GM19043 (cell line): ENCODE measurements around the gene TGFB2.

Source experiments
- ATAC-seq: cut with Tn5 transposase; IDR thresholded peaks from one replicate; pipeline ENCODE4 v1.9.1; 2021; ENCODE audit warnings: low read depth; ENCODE audit not compliant: unreplicated experiment

The TGFB2 gene

GRCh38 chr1:218413179-218413578, 68.0 kb downstream of the TGFB2 start:
- no peak for ATAC-seq

- no peak for ATAC-seq
Observed at GRCh38 chr1:218414060-218414728, 69.1 kb downstream of the TGFB2 start.

DNA sequence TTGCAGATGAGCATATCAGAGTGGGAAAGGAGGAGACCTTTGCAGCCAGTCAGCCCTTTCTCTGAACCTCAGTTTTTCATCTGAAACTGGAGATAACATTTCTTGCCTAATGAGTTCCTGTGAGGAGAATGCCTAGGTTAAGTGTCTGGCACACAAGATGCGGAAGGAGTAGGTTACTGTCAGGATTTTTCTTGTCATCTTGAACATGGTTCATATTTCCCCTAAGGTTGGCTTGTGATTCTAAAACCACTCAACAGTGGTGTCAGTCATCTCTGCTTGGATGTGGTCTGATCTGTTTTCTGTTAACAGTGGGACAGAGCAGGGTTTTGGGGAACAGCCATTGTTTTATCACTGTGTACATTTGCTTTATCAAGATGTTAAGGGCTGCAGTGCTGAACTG, 70.6 kb downstream of the TGFB2 start:
- ATAC-seq, result no peak

DNA sequence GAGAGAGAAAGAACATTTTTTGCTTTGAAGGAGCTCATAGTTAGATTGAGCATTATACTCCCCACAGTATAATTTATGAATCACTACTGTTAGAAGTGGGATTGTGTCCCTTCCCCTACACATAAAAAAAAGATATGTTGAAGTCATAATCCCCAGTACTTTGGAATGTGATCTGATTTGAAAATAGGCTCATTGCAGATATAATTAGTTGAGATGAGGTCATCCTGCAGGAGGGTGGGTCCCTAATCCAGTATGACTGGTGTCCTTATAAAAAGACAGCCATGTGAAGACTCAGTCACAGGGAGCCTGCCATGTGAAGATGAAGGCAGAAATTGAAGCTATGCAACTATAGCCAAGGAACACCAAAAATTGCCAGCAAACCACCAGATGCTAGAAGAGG, 76.4 kb downstream of the TGFB2 start:
- no peak for ATAC-seq

GRCh38 chr1:218424502-218424901, 79.4 kb downstream of the TGFB2 start:
- no peak for ATAC-seq

GRCh38 chr1:218425647-218426342, 80.7 kb downstream of the TGFB2 start:
- no peak for ATAC-seq

- no peak for ATAC-seq
Observed at GRCh38 chr1:218426343-218426657, 81.2 kb downstream of the TGFB2 start.

GRCh38 chr1:218429301-218429700, 84.2 kb downstream of the TGFB2 start:
- no peak for ATAC-seq

- no peak for ATAC-seq
Observed at GRCh38 chr1:218430346-218430745, 85.2 kb downstream of the TGFB2 start.

DNA sequence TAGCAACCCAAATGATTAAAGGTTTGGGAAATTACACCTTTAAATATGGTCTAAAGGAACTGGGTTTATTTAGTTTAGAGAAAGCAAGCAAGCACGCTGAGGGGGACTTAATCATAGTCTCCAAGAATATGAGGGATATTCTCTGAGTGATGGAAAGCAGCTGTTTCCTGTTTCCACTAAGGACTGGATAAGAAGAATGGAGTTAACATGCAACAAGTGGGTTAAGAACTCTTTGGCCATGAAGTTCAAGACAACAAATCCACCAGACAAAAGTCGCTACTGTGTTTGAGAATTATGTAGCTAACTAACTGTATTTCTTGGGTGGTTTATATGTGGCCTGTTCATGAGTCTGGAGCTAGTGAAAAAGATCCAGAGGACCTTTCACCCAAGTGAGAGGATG, 85.7 kb downstream of the TGFB2 start:
- no peak for ATAC-seq

DNA sequence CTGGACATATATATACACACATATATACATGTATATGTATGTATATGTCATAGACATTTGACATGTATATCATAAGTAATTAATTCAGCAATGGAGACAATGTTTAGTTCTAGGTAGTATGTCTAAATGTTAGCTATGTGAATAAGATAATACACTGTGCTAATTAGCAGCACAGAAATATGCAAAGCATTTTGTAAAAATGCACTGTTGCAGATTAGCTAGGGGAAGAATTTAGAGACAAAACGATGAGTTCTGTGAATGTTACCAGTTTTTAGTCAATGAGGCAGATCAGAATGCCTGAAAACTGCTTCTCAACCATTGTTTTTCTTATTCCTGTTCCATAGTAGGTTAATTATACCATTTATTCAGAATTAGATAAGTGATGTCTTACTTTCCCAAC, 86.3 kb downstream of the TGFB2 start:
- no peak for ATAC-seq

- no peak for ATAC-seq
Observed at GRCh38 chr1:218433744-218434143, 88.6 kb downstream of the TGFB2 start.

- no peak for ATAC-seq
Observed at GRCh38 chr1:218435528-218435927, 90.4 kb downstream of the TGFB2 start.

GRCh38 chr1:218436346-218436745, 91.2 kb downstream of the TGFB2 start:
- no peak for ATAC-seq

DNA sequence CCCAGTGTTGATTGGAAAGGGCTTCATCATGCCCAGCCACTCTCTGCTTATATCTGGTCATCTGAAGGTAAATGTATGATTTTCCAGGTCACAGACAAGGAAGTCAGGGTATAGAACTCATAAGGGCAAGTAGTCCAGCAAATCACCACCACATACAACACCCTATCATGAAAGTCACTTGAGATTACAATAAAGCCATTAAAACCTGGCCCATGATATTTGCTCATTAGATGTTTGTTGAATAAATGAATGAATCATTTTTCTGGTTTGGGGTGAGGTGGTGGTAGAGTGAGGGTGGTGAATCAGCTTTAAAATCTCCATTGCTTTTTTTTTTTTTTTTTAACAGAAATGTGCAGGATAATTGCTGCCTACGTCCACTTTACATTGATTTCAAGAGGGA, 91.9 kb downstream of the TGFB2 start:
- no peak for ATAC-seq

GRCh38 chr1:218439541-218440295, 94.6 kb downstream of the TGFB2 start:
- ATAC-seq, result no peak

DNA sequence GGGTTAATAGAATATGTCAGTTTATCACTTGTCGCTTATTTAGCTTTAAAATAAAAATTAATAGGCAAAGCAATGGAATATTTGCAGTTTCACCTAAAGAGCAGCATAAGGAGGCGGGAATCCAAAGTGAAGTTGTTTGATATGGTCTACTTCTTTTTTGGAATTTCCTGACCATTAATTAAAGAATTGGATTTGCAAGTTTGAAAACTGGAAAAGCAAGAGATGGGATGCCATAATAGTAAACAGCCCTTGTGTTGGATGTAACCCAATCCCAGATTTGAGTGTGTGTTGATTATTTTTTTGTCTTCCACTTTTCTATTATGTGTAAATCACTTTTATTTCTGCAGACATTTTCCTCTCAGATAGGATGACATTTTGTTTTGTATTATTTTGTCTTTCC, 98.1 kb downstream of the TGFB2 start:
- no peak for ATAC-seq

- ATAC-seq, result no peak
Observed at GRCh38 chr1:218444173-218444572, 99.0 kb downstream of the TGFB2 start.

GRCh38 chr1:218444588-218444987, 99.5 kb downstream of the TGFB2 start:
- ATAC-seq, result no peak

DNA sequence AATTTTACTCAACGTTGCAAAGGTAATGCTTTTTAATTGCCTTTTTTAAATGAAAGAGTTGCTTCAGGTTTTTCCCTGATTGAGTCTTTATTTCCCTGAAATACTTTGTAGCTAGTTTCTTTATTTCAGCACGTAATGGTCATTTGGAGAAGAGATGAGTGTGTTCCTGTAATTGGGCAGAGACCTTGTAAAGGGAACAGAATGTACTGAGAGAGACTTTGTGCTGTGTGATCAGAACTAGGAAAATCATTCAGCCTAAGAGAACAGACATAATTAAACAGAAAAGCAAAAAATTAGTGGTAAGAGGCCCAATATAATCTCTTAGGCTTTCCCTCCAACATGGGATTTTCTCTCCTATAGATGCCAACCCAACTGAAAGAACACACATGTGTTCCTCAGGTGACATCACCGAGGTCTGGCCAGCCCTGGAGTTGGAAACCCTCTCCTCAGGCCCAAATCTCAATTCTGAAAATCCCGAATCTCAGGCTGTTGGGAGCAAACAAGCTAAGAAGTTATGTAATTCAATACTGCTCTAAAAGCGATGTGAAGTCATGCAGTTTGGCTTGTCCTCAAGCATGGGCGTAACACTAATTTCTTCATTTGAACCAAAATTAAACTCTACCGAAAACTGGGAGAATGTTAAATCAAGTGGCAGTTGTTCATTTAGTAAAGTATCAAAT, 102.0 kb downstream of the TGFB2 start:
- ATAC-seq, result no peak

DNA sequence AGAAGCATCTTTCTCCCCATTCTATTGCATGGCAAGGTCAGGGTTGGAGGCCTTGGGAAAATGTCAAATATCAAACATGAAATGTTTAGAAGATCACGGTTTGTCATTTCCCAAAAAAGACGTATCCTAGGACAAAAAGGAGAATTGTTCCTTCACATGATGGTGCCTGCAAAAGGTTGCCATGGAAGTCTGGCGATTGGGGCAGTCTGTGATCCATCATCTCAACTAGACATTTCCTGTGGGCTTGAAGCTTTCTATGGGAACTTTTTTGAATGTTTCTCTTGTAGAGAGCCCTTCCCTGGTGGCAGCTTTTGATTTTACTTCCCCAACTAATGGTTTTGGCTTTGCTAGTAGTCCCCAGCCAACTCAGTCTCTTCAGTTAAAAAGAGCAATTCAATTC, 106.3 kb downstream of the TGFB2 start:
- ATAC-seq, result no peak
